Stomach (tissue), 4 donors: Measurements from ENCODE around the gene JAKMIP1.

Experiments
- POLR2A ChIP-seq, 4 donors: fragments of 450-650 bp; IDR thresholded peaks; one replicate each; pipeline ENCODE4 v1.6.1; 2016; ENCODE audit warnings: antibody characterized with exemption in 4 of 4, control low read depth in 2 of 4, mild to moderate bottlenecking in 1 of 4, moderate library complexity in 1 of 4
- POLR2AphosphoS5 ChIP-seq, 3 donors: sonication (generic); formaldehyde crosslinking; IDR thresholded peaks; one replicate each; pipeline ENCODE4 v1.6.1; 2016; ENCODE audit warnings: antibody characterized with exemption in 3 of 3
- TF ChIP-seq, protein P1 (sequence below), 7 experiments: fragments of 450-650 bp in 4 of 7; fragments of 200-600 bp in 3 of 7; sonication (generic) in 3 of 7; IDR thresholded peaks; one replicate each; pipeline ENCODE4 v1.5.1; 2016 to 2019; ENCODE audit warnings: antibody characterized with exemption in 7 of 7, control low read depth in 2 of 7, mild to moderate bottlenecking in 1 of 7

DNA sequence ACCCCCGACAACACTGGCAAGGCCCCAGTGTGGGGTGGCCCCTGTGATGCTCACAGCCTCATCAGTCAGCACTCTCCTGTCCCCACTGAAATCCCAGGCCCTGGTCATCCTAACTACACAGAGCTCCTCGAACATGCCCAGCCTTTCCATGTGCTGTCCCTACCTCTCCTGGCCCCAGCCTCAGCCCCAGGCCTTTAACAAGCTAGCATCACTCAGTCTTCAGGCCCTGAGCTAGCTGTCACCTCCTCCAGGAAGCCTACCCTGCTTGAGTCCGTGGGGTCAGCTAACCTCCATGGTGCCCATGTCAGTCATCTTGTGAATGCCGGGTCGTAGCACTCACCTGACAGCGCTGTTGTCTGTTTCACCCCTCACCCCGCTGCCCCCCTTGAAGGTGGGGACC is 156.5 kb downstream of the JAKMIP1 start:
- TF ChIP-seq, protein P1, sequence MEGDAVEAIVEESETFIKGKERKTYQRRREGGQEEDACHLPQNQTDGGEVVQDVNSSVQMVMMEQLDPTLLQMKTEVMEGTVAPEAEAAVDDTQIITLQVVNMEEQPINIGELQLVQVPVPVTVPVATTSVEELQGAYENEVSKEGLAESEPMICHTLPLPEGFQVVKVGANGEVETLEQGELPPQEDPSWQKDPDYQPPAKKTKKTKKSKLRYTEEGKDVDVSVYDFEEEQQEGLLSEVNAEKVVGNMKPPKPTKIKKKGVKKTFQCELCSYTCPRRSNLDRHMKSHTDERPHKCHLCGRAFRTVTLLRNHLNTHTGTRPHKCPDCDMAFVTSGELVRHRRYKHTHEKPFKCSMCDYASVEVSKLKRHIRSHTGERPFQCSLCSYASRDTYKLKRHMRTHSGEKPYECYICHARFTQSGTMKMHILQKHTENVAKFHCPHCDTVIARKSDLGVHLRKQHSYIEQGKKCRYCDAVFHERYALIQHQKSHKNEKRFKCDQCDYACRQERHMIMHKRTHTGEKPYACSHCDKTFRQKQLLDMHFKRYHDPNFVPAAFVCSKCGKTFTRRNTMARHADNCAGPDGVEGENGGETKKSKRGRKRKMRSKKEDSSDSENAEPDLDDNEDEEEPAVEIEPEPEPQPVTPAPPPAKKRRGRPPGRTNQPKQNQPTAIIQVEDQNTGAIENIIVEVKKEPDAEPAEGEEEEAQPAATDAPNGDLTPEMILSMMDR (IDR thresholded peaks at IDR 0.05): no peak
- TF ChIP-seq POLR2A (IDR thresholded peaks at IDR 0.05): no peak
- no peak for TF ChIP-seq POLR2AphosphoS5 (IDR thresholded peaks at IDR 0.05)
